Stimulated activated CD8-positive, alpha-beta memory T cell treated with anti-CD3 and anti-CD28 coated beads, Interleukin-12 subunit alpha, Interleukin-12 subunit beta, amount 100 ng/mL, for 24 hours (primary cell): ENCODE data around the gene KDM5A.
"Not testable (repeated sequence)": the region's sequence is repeated elsewhere in the genome, so short reads cannot be mapped to it uniquely, and the experiment has no call there.

Experiments
- DNase-seq: peaks from one replicate; pipeline ENCODE4 v3.0.0-alpha.2; 2020; ENCODE audit errors: extremely low read depth

Gene KDM5A

GRCh38 chr12:238736-239398 lies 150.3 kb downstream of the KDM5A start:
- no peak for DNase-seq

- DNase-seq = no peak
Observed at GRCh38 chr12:238116-238515, 151.0 kb downstream of the KDM5A start.

- DNase-seq = no peak
Observed at GRCh38 chr12:237026-237815, 151.9 kb downstream of the KDM5A start.

- DNase-seq = no peak
Observed at GRCh38 chr12:236445-236844, 152.7 kb downstream of the KDM5A start.

- DNase-seq = not testable (repeated sequence)
Observed at GRCh38 chr12:235967-236366, 153.2 kb downstream of the KDM5A start.

GRCh38 chr12:234891-235415 lies 154.2 kb downstream of the KDM5A start:
- DNase-seq = no peak

- no peak for DNase-seq
Observed at GRCh38 chr12:234019-234418, 155.1 kb downstream of the KDM5A start.

GRCh38 chr12:233615-233968 lies 155.5 kb downstream of the KDM5A start:
- DNase-seq = no peak

- no peak for DNase-seq
Observed at GRCh38 chr12:232731-233614, 156.1 kb downstream of the KDM5A start.

- DNase-seq = no peak
Observed at GRCh38 chr12:230925-231671, 158.0 kb downstream of the KDM5A start.
